A549 treated with RU486 at 1 μM for 4 hours (cell line): Measurements from ENCODE around the gene TAF9. TPM values are rescaled to one million over a fixed set of nuclear protein-coding genes. Genes with fewer than 3 reads are reported as not detected.

ENCODE experiments used
- total RNA-seq: library from RNA; stranded (reverse); fragments of 200-300 nt; extraction: Qiagen RNA extraction; gene quantifications from 5 replicates; pipeline ENCODE4 v1.2.3, GENCODE V29; 2022; ENCODE audit warnings: low read depth

TAF9 gene, protein sequence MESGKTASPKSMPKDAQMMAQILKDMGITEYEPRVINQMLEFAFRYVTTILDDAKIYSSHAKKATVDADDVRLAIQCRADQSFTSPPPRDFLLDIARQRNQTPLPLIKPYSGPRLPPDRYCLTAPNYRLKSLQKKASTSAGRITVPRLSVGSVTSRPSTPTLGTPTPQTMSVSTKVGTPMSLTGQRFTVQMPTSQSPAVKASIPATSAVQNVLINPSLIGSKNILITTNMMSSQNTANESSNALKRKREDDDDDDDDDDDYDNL
- 121 to 148 TPM (median 139 TPM) in 5 replicates for total RNA-seq

DNA sequence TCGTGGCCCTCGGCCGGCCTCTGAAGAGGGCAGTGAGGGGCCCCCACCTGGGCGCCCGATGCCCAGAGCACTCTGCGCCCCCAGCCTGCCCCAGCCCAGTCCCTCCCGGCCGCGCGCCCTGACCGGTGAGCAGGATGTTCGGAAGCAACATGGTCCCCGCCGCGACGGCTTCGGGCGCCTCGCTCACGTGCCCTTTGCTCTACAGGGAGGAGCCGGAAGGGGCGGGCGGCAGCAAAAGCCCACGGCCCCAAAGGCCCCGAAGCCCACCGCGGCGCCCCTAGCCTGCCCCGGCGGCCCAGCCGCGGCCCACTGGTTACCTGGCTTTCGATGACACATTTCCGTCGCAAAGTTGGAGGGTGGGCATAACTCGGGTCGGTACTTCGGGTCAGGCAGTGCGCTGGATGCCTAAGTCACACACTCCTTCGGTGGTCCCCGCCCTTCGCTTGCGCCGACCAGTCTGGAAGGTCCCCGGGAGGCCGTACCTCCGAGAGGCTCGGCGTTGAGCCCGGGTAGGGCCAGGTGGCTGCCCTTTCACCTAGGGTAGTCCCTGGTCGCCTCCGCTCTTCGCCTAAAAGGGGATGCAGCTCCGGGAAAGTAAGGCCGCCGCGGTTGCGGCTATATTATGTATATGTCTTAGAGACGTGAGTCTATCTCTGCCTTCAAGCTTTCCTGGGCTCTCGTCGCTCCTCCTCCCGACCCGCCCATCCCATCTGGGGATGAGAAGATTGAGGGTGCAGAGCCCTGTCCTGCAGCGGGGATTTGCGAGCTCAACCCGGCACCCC, at the start of gene TAF9, which contains the start of the genes AK6 and RAD17:
TAF9 (minus strand) TSS at position 181 of the 782 bp plus-strand sequence. CDS start 3,783 bp downstream, outside the sequence.
AK6 (minus strand) TSS at position 181 of the 782 bp plus-strand sequence; CDS start at position 151, 30 bp downstream.
RAD17 (plus strand) TSS at position 479 of the 782 bp plus-strand sequence. CDS start 2,391 bp downstream, outside the sequence.

DNA sequence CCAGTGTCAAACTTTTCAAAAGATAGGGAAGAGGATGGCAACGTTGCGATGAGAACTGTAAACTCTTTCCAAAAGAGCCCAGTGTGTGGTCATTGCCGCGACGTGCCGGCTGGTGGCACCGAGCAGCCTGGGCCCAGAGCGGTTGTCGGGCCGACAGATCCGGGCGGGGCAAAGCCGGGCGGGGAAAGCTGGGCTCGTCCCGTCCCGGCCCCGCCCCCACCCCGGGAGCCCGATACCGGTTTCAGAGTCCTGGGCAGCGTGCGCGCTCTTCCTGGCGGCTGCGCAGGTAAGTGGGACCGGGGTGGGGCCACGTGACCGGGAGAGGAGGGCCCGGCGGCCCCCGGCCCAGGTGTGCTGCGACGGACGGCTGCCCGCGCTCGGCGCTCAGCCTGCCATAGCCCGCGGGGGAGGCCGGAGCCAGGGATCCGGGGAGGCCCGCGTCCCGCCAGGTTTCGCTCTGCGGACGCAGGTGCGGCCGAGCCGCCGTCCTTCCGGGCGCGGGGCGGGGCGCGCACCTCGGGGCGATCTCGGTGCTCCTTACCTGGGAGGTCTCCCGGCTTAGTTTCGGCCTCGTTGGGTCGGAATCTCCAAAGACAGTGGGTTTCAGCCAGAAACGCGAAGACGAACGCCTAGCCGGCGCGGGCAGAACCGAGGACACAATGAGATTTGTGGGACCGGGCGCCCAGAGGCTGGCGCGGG, 45.7 kb upstream of the TAF9 start, which contains the start of gene MARVELD2:
MARVELD2 (plus strand) TSS at position 232 of the 699 bp plus-strand sequence. CDS start 4,270 bp downstream, outside the sequence.

Other genes with a start within 250 kb of the TAF9 start
- 249 to 331 TPM (median 287 TPM) in 5 replicates for gene CCNB1, start 202.4 kb downstream of the TAF9 start, total RNA-seq
- 15.6 to 35.5 TPM (median 31.7 TPM) in 5 replicates for gene CENPH, start 179.9 kb downstream of the TAF9 start, total RNA-seq
- gene CDK7, start 134.6 kb downstream of the TAF9 start, total RNA-seq: 57.4 to 74.0 TPM (median 60.4 TPM) in 5 replicates
- gene CCDC125, start 36.7 kb downstream of the TAF9 start, total RNA-seq: 2.4 to 3.7 TPM (median 3.3 TPM) in 5 replicates
- gene AK6, start within 50 bp of the TAF9 start, total RNA-seq: 27.1 to 63.2 TPM (median 47.9 TPM) in 5 replicates
- 13.5 to 17.1 TPM (median 15.8 TPM) in 5 replicates for gene RAD17, start 298 bp upstream of the TAF9 start, total RNA-seq
- 2.5 to 2.9 TPM (median 2.6 TPM) in 5 replicates for gene MARVELD2, start 45.6 kb upstream of the TAF9 start, total RNA-seq
- gene OCLN, start 123.3 kb upstream of the TAF9 start, total RNA-seq: 11.7 to 18.6 TPM (median 12.4 TPM) in 5 replicates
- gene GTF2H2C, start 190.7 kb upstream of the TAF9 start, total RNA-seq: 24.9 to 40.2 TPM (median 35.1 TPM) in 5 replicates